Cerebellar cortex (tissue), 1 donor: ENCODE data around the gene ZFYVE28.

ENCODE experiments used
- DNase-seq: peaks from one replicate; pipeline ENCODE4 v3.0.0-alpha.2; 2015; ENCODE audit warnings: low spot score

Gene ZFYVE28

GRCh38 chr4:2304321-2304876 lies 114.0 kb downstream of the ZFYVE28 start:
- no peak for DNase-seq

DNA sequence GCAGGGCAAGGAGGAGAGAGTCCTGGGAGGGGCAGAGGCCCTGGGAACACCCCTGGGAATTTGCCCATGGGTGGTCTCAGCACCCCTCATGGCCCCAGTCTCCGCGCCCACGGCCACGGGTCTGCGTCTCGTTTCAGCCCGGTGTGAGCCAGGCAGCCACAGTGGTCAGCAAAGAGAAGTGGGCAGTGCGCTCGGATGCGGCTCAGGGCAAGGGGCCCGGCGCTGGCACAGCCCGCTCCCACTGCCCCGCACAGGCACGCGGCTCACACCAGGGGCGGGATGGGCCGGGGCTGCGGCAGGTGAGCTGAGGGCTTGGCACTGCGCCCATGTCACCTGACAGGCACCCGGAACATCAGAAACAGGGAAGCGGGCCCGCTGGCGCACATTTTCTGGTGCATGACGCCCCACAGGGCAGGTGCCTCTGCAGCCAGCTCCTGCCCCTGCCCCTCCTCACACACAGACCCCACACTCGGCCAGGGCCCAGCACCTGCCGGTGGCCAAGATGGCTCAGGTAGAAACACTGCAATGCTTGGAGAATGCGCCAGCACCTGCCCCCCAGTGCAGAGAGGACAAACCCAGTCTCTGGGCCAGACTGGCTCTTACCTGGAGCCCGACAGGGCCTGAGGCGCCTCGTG lies 114.6 kb downstream of the ZFYVE28 start:
- DNase-seq, result no peak

GRCh38 chr4:2303121-2303685 lies 115.2 kb downstream of the ZFYVE28 start:
- no peak for DNase-seq

GRCh38 chr4:2302387-2303119 lies 115.9 kb downstream of the ZFYVE28 start:
- DNase-seq, result no peak

DNA sequence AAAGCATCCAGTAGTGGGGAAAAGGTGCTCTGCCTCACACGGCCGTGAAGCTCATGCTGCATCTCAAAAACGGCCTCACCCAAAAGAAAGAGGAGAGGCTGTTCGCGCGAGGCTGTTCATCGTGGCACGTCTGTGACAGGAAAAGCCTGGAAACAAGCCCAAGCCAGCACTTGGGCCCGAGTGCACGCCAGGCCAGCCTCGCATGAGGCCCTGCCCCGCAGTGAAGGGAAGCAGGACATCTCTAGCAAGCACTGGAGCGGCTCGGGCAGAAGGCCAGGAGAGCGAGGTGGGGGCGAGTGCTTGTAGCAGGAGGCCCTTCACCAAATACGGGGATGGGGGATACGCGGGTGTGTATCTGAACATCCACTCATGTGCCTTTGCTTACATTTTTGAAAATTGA lies 116.6 kb downstream of the ZFYVE28 start:
- DNase-seq, result no peak

DNA sequence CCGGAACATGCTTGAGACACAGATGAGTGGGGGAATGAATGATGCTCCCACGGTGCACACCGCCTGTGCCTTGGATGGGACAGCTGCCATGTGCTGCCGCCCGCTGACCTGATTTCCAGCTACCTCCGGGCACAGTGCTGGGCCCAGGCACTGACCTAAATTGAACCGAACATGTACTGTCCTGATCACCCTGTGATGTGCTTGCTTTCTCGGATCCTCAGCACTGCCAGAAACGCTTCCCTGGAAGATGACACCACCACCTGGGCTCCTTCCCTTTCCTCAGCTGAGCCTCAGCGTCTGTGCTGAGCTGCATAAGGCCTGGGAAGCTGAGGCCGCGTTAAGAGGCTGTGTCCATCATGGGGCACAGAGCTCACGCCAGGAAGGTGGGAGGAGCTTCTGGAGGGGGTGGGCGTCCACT lies 117.2 kb downstream of the ZFYVE28 start:
- peak; percentile 96 for DNase-seq

DNA sequence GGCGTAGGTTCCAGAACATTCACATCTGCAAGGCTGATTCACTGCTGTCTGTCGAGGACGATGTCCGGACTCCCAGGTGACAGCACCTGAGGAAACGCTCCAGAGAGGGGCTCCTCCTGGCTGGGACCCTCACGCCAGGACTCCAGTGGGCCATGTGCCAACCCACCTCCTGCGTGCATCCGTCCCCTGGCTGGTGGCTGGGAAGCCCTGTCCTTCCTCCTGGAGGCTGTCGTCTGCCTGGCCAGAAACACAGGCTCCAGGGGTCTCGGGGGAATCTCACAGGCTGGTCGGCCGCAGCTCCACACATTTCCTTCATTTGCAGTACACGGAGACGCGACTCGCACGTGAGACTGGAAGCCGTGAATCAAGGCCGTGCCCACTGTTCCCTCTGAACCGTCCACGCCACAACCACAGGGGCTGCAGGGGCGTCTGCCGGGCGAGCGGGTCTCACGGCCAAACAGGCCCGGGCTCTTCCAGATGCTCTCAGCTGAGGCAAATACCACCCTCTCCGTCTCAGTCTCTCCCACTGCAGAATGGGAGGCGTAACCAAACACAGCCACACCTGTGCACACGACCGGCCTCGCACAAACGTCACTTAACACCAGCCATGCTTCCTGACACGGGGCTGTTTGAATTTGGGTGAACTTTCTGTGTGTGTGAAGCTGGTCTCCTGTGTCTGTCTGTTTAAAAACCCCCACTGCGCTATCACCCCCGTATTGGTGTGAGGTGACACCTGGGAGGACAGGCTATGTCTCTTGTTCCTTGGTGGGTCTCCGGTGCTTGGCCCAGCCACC lies 117.8 kb downstream of the ZFYVE28 start:
- no peak for DNase-seq

DNA sequence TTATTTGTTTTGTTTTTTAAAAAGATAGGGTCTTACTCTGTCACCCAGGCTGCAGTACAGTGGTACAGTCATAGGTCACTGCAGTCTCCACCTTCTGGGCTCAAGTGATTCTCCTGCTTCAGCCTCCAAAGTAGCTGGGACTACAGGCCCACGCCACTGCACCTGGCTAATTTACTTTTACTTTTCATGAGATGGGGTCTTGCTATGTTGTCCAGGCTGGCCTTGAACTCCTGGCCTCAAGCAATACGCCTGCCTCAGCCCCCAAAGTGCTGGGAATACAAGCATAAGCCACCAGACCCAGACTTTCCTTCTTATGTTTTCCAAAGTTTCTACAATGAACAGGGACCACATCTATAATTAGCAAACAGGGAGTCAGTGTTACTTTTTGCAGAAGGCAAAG lies 118.7 kb downstream of the ZFYVE28 start:
- DNase-seq, result no peak

GRCh38 chr4:2298532-2298991 lies 119.9 kb downstream of the ZFYVE28 start:
- peak; percentile 42 for DNase-seq

DNA sequence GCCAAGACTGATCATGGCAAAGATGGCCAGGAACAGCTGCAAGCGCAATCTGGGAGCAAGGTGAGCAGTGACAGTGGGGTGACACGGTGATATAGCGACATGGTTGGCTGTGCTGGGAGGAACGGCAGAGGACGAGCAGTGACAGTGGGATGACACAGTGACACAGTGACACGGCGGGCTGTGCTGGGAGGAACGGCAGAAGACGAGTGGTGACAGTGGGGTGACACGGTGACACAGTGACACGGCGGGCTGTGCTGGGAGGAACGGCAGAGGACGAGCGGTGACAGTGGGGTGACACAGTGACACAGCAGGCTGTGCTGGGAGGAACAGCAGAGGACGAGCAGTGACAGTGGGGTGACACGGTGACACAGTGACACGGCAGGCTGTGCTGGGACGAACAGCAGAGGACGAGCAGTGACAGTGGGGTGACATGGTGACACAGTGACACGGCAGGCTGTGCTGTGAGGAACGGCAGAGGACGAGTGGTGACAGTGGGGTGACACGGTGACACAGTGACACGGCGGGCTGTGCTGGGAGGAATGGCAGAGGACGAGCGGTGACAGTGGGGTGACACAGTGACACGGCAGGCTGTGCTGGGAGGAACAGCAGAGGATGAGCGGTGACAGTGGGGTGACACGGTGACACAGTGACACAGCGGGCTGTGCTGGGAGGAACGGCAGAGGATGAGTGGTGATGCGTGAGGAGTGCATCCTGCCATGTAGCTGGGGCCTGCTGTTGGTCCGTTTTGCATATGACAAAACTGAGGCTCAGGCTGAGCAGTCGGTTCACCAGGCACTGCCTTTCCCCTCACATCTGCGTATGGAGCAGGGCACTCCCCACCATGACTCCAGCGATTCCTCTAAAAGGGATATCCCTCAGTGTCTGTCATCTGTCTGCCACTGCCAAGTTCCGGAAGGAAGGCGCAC lies 120.6 kb downstream of the ZFYVE28 start:
- DNase-seq, result no peak

- no peak for DNase-seq
These were observed 121.5 kb downstream of the ZFYVE28 start for GRCh38 chr4:2296631-2297601.

GRCh38 chr4:2295900-2296442 lies 122.5 kb downstream of the ZFYVE28 start:
- DNase-seq, result no peak

DNA sequence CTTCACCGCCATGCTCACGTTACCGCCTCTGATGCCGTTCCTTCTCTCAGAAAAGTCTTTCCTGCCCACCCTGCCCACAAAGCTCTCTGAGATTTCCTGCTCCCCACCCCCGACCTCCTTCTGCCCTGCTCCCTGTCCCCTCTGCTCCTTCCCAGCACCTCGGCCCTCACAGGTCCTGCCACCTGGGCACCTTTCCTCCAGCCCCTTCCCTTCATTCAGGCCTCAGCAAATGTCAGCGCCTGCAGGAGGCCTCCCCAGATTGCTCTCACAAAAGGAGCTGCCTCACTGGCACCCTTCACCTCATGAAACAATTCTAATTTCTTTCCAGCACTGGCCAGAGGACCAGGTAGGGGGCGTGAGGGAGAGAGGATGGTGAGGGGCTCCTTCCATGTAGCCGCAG lies 122.9 kb downstream of the ZFYVE28 start:
- no peak for DNase-seq

- peak; percentile 67 for DNase-seq
These were observed 125.8 kb downstream of the ZFYVE28 start for GRCh38 chr4:2292646-2293108.

GRCh38 chr4:2291705-2292645 lies 126.5 kb downstream of the ZFYVE28 start:
- peak; percentile 36 for DNase-seq

GRCh38 chr4:2290974-2291704 lies 127.3 kb downstream of the ZFYVE28 start:
- DNase-seq, result peak; percentile 44

DNA sequence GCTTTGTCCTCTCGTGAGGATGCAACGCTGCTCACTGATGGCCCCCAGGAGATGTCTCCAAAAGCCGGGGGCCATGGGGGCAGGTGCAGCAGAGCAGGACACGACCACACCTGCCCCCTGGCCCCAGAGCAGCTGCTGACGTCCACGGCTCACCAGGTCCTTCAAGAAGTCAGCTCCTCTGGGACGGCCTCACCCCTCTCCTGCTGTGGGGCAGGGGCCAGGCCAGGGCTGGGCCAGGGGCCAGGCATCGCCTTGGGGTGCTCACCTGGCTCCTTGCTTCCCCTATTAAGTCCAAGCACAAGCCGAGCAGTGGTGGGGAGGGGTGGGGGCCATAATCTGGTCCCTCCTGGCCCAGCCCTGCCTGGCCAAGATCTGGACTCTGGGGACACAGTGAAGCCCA lies 128.0 kb downstream of the ZFYVE28 start:
- no peak for DNase-seq

DNA sequence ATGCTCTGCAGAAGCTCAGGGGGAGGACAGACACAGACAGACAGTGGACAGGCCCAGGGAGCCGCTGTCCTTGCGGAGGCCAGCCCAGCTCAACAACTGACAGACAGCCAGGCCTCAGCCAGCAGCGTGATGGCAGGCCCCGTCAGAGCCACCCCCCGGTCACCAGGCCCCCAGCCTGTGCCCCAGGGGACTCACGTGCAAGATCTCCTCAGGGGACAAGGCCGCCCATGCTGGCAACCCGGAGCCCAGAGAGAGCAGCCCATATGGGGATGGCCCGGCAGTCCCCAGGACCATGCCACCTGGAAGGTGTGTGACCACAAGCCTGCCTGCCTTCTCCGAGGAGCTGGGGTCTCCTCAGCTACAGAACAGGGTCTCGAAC lies 128.5 kb downstream of the ZFYVE28 start:
- no peak for DNase-seq
